Endothelial cell of umbilical vein (primary cell): ENCODE data around the gene UNC45A. TPM values are rescaled to one million over a fixed set of nuclear protein-coding genes. Genes with fewer than 3 reads are reported as not detected.
"Not testable (repeated sequence)": the region's sequence is repeated elsewhere in the genome, so short reads cannot be mapped to it uniquely, and the experiment has no call there.

Experiments used
- BruUV-seq: library from RNA; stranded (reverse); fragments of 400-500 nt; replicated peaks from 2 replicates; lab custom pipeline; 2021; lab: Mats Ljungman, UMichigan
- CTCF ChIA-PET: fragments of 300-600, 350-600 bp; sonication (Branson Sonifier 250); formaldehyde crosslinking; loops from one replicate; lab custom pipeline; 2021; ENCODE audit warnings: antibody characterized with exemption, inconsistent platforms; lab: Charles Lee
- POLR2A ChIA-PET: fragments of 300-600, 350-600 bp; sonication (Branson Sonifier 250); formaldehyde crosslinking; loops from one replicate; lab custom pipeline; 2021; ENCODE audit warnings: antibody characterized with exemption, inconsistent platforms; lab: Charles Lee
- DNase-seq: peaks from one replicate; pipeline ENCODE4 v3.0.0-alpha.2; 2011; ENCODE audit warnings: low read depth, low spot score
- FAIRE-seq: peaks from 2 replicates; lab custom pipeline; 2011; peaks lifted over from hg19 to GRCh38; lab: Jason Lieb, UNC
- H2AFZ ChIP-seq: 2 replicates; pipeline ENCODE4 v1.6.0; 2012; ENCODE audit warnings: low read depth, low read length, control low read depth, inconsistent platforms
- H3K27ac ChIP-seq: 2 replicates; pipeline ENCODE4 v1.5.1; 2011; ENCODE audit warnings: low read depth, mild to moderate bottlenecking, control low read depth, low read length, moderate library complexity; ENCODE audit not compliant: insufficient read depth
- H3K27me3 ChIP-seq, 2 experiments: 2 replicates each; pipeline versions ENCODE4 v1.6.0 to v1.6.1; 2011; ENCODE audit warnings: low read length in 2 of 2, mixed read lengths in 1 of 2; ENCODE audit not compliant: control insufficient read depth in 2 of 2, insufficient read depth in 2 of 2
- H3K36me3 ChIP-seq, 2 experiments: 2 replicates in 1 of 2; 3 replicates in 1 of 2; pipeline ENCODE4 v1.5.1; 2011; ENCODE audit warnings: low read length in 2 of 2, mild to moderate bottlenecking in 1 of 2, moderate library complexity in 1 of 2; ENCODE audit not compliant: control insufficient read depth in 2 of 2, insufficient read depth in 2 of 2; ENCODE audit errors: extremely low read depth in 1 of 2
- H3K4me1 ChIP-seq: 3 replicates; pipeline ENCODE4 v1.5.1; 2011; ENCODE audit warnings: mild to moderate bottlenecking, low read length; ENCODE audit not compliant: control insufficient read depth, insufficient read depth; ENCODE audit errors: extremely low read depth
- H3K4me2 ChIP-seq: 2 replicates; pipeline ENCODE4 v1.6.1; 2011; ENCODE audit warnings: low read length, control low read depth, mixed read lengths; ENCODE audit not compliant: insufficient read depth
- H3K4me3 ChIP-seq, 3 experiments: fragments of 200-600 bp in 1 of 3; sonication (generic), shearing (Covaris generic) in 1 of 3; replicated peaks in 1 of 3; 2 replicates each; pipeline ENCODE4 v1.5.1; 2011 to 2016; ENCODE audit warnings: control low read depth in 3 of 3, low read length in 3 of 3, mild to moderate bottlenecking in 2 of 3, inconsistent platforms in 1 of 3, low read depth in 1 of 3, moderate library complexity in 1 of 3; ENCODE audit not compliant: insufficient read depth in 1 of 3
- H3K79me2 ChIP-seq: 2 replicates; pipeline ENCODE4 v1.6.0; 2012; ENCODE audit warnings: low read length, inconsistent platforms; ENCODE audit not compliant: control insufficient read depth, insufficient read depth
- H3K9ac ChIP-seq: replicated peaks from 2 replicates; pipeline ENCODE3; 2011; ENCODE audit warnings: low read length, control low read depth; ENCODE audit not compliant: insufficient read depth; ENCODE audit errors: extremely low read depth
- H3K9me1 ChIP-seq: replicated peaks from 3 replicates; pipeline ENCODE4 v1.6.0; 2011; ENCODE audit warnings: mild to moderate bottlenecking, low read length; ENCODE audit not compliant: control insufficient read depth, insufficient read depth; ENCODE audit errors: extremely low read depth
- H3K9me3 ChIP-seq: replicated peaks from 2 replicates; pipeline ENCODE4 v1.5.1; 2012; ENCODE audit warnings: low read length, inconsistent platforms; ENCODE audit not compliant: control insufficient read depth, insufficient read depth
- H4K20me1 ChIP-seq: replicated peaks from 2 replicates; pipeline ENCODE3; 2011; ENCODE audit warnings: mild to moderate bottlenecking, low read length; ENCODE audit not compliant: control insufficient read depth, insufficient read depth; ENCODE audit errors: extremely low read depth
- JUN ChIP-seq: IDR thresholded peaks from 2 replicates; pipeline ENCODE4 v1.6.1; 2011; ENCODE audit warnings: borderline replicate concordance, low read depth; ENCODE audit not compliant: insufficient read length, insufficient read depth
- dilution Hi-C: fragments of 300-500 bp; cut with MboI; formaldehyde crosslinking; loops from one replicate; pipeline ENCODE4 v1.15.0; 2019; ENCODE audit warnings: low sequenced_read_pairs; ENCODE audit not compliant: extremely low pct_ligation_motif_present
- intact Hi-C: fragments of 100-400 bp; cut with micrococcal nuclease; formaldehyde crosslinking; loops from one replicate; pipeline ENCODE4 v1.10.0; 2022
- polyA plus RNA-seq, 4 experiments: library from polyadenylated mRNA; depleted of rRNA in 3 of 4; stranded (reverse) in 3 of 4; unstranded in 1 of 4; fragments of >200 nt; gene quantifications; 2 replicates each; pipeline versions ENCODE4 v1.2.1 to v1.2.3, GENCODE V29; 2011 to 2012; ENCODE audit warnings: missing spikeins in 1 of 4
- total RNA-seq: library from RNA; stranded (reverse); gene quantifications from 2 replicates; pipeline ENCODE4 v1.2.3, GENCODE V29; 2021
- TF ChIP-seq, protein P1 (sequence below): IDR thresholded peaks from 2 replicates; pipeline ENCODE4 v1.6.1; 2011; ENCODE audit not compliant: insufficient read depth, insufficient read length

The UNC45A gene
- total and polyA plus RNA-seq, 2 donors (not counting 3 experiments of a cell fraction or from before 2014, with no cell fraction given), result 103 to 106 TPM

- CTCF ChIA-PET, result interaction anchor here (1.0 to 3.8 kb wide), 3 partner anchors 10 to 35 kb away, joined by 4 to 31 read pairs (median 4); partner anchors contain the start of genes HDDC3 and UNC45A
Measured at GRCh38 chr15:90921887-90922286, 13.2 kb upstream of the UNC45A start.

DNA sequence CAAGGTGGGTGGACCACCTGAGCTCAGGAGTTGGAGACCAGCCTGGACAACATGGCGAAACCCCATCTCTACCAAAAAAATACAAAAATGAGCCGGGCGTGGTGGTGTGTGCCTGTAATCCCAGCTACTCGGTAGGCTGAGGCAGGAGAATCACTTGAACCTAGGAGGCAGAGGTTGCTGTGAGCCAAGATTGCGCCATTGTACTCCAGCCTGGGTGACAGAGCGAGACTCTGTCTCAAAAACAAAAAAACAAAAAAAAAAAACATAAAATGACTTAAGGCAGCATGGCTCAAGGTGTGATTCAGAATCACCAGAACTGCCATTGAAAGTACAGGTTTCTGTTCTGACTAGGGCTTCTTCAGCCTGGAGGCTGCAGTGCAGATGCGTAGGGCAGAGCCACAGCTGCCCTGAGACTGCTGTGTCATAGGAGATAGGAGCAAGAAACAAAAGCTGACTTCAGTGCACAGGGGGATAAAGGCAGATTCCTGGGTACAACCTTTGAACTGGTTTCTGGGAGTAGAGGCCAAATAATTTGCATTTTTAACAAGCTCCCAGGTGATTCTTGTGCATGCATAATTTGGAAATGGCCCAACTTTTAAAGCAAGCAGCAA is 12.3 kb upstream of the UNC45A start:
- BruUV-seq, H3K4me2 ChIP-seq, H3K4me3 ChIP-seq, DNase-seq, H3K27me3 ChIP-seq, POLR2A ChIA-PET, H3K9me3 ChIP-seq, H2AFZ ChIP-seq, H3K9me1 ChIP-seq, H3K9ac ChIP-seq, H3K79me2 ChIP-seq, H3K27ac ChIP-seq, dilution Hi-C loops, FAIRE-seq, H4K20me1 ChIP-seq, H3K4me1 ChIP-seq, intact Hi-C loops: not testable (repeated sequence)
- CTCF ChIA-PET, result interaction anchor here (0.6 to 3.8 kb wide), 3 partner anchors 9 to 42 kb away, joined by 3 to 31 read pairs (median 4); partner anchors contain the start of genes HDDC3 and UNC45A
- peaks cover 2 to 22% of the 10 kb centered on the region in 2 experiments for H3K36me3 ChIP-seq

More at GRCh38 chr15:90921887-90922286, 13.2 kb upstream of the UNC45A start:
- dilution Hi-C loops, result no loop called here
- H2AFZ ChIP-seq, result no peak overlapping the region
- FAIRE-seq (no peak), DNase-seq (no peak)
- H4K20me1 ChIP-seq, result no peaks in the 10 kb centered on the region
- H3K27ac ChIP-seq, result no peak overlapping the region
- H3K36me3 ChIP-seq, result peaks cover 2 to 32% of the 10 kb centered on the region in 2 experiments
- POLR2A ChIA-PET, result no interaction called here
- H3K4me2 ChIP-seq, result no peak overlapping the region
- no peaks in the 10 kb centered on the region for H3K79me2 ChIP-seq
- no peak for TF ChIP-seq JUN
- TF ChIP-seq, protein P1, sequence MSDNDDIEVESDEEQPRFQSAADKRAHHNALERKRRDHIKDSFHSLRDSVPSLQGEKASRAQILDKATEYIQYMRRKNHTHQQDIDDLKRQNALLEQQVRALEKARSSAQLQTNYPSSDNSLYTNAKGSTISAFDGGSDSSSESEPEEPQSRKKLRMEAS, result no peak
- no peaks in the 10 kb centered on the region for H3K9me3 ChIP-seq
- H3K27me3 ChIP-seq, result no peaks in the 10 kb centered on the region
- no TSS peak for BruUV-seq
- no peak overlapping the region for H3K9ac ChIP-seq
- no peaks in the 10 kb centered on the region for H3K4me1 ChIP-seq
- intact Hi-C loops, result no loop called here
- no peaks in the 10 kb centered on the region for H3K9me1 ChIP-seq
- H3K4me3 ChIP-seq, result no peak overlapping the region
